NCI-H2196 treated with DMSO at 0.1 percent for 48 hours (cell line): ENCODE results near the gene LMBRD2.

ENCODE experiments used
- DNase-seq: peaks from one replicate; lab custom pipeline; 2025; ENCODE audit not compliant: unreplicated experiment; lab: John Stamatoyannopoulos, UW

Gene LMBRD2

GRCh38 chr5:36111238-36111637 lies 40.4 kb downstream of the LMBRD2 start:
- DNase-seq, result no peak

GRCh38 chr5:36108758-36109460 lies 42.8 kb downstream of the LMBRD2 start:
- no peak for DNase-seq

- DNase-seq, result no peak
These were observed 45.9 kb downstream of the LMBRD2 start for GRCh38 chr5:36105819-36106218.

GRCh38 chr5:36099748-36100147 lies 51.9 kb downstream of the LMBRD2 start:
- DNase-seq, result no peak

GRCh38 chr5:36096486-36096885 lies 55.2 kb downstream of the LMBRD2 start:
- no peak for DNase-seq

GRCh38 chr5:36089989-36090388 lies 61.7 kb downstream of the LMBRD2 start:
- DNase-seq, result peak; percentile 11

GRCh38 chr5:36079200-36079781 lies 72.4 kb downstream of the LMBRD2 start:
- DNase-seq, result peak; percentile 65

- DNase-seq, result no peak
These were observed 73.3 kb downstream of the LMBRD2 start for GRCh38 chr5:36078430-36078829.

- DNase-seq, result no peak
These were observed 78.0 kb downstream of the LMBRD2 start for GRCh38 chr5:36073595-36074216.

GRCh38 chr5:36070687-36071571 lies 80.8 kb downstream of the LMBRD2 start:
- DNase-seq, result no peak

GRCh38 chr5:36068751-36069281 lies 82.9 kb downstream of the LMBRD2 start:
- DNase-seq, result no peak

GRCh38 chr5:36066540-36067210 lies 85.0 kb downstream of the LMBRD2 start, which contains the start of gene UGT3A2:
UGT3A2 (minus strand) TSS chr5:36066882; CDS start chr5:36066789, 93 bp downstream.
- DNase-seq, result no peak

GRCh38 chr5:36066001-36066539 lies 85.6 kb downstream of the LMBRD2 start:
- DNase-seq, result no peak

- no peak for DNase-seq
These were observed 91.2 kb downstream of the LMBRD2 start for GRCh38 chr5:36060420-36060887.

GRCh38 chr5:36059571-36060419 lies 91.9 kb downstream of the LMBRD2 start:
- no peak for DNase-seq

GRCh38 chr5:36058776-36059175 lies 92.9 kb downstream of the LMBRD2 start:
- DNase-seq, result no peak

GRCh38 chr5:36057386-36057785 lies 94.3 kb downstream of the LMBRD2 start:
- no peak for DNase-seq

GRCh38 chr5:36056422-36056821 lies 95.3 kb downstream of the LMBRD2 start:
- no peak for DNase-seq

- no peak for DNase-seq
These were observed 95.7 kb downstream of the LMBRD2 start for GRCh38 chr5:36055984-36056383.
